Measurements from ENCODE around the gene RHOF. TPM values are rescaled to one million over a fixed set of nuclear protein-coding genes. Genes with fewer than 3 reads are reported as not detected.

The RHOF gene
- total and polyA plus RNA-seq, 9 donors = 3.7 to 37.3 (median 15.8) TPM

- TF ChIP-seq CTCF (IDR thresholded peaks at IDR 0.05) (no peak), POLR2A (IDR thresholded peaks at IDR 0.05) (no peak), EP300 (IDR thresholded peaks at IDR 0.05) (no peak)
- H3K27ac ChIP-seq = no peak overlapping the region
- no peaks in the 10 kb centered on the region for H3K36me3 ChIP-seq
- no peaks in the 10 kb centered on the region for H3K4me1 ChIP-seq (ENCODE audit: insufficient read depth)
- DNase-seq = no peak
- 80 to 86% (median 83%) methylated on average over 16 of the region's 16 CpGs for WGBS, 3 donors
- H3K27me3 ChIP-seq = no peaks in the 10 kb centered on the region
- no peak overlapping the region for H3K4me3 ChIP-seq
- intact Hi-C loops (cut with DNase I) = loop anchor here in 1 of 4 donors (5.0 kb wide), 1 partner anchor 78 kb away; no protein-coding TSS in a partner anchor
- H3K9me3 ChIP-seq = no peaks in the 10 kb centered on the region
Measured at GRCh38 chr12:121775501-121775900, 18.0 kb downstream of the RHOF start.

GRCh38 chr12:121774968-121775474, 18.5 kb downstream of the RHOF start:
- TF ChIP-seq EP300 (IDR thresholded peaks at IDR 0.05) (no peak), POLR2A (IDR thresholded peaks at IDR 0.05) (no peak), CTCF (IDR thresholded peaks at IDR 0.05) (no peak)
- intact Hi-C loops (cut with DNase I) = loop anchor here in 3 of 4 donors (5.0 kb wide), 2 partner anchors 73 to 78 kb away; no protein-coding TSS in a partner anchor
- Histone ChIP-seq H3K27me3 (no peaks in the 10 kb centered on the region), H3K9me3 (no peaks in the 10 kb centered on the region), H3K4me1 (ENCODE audit: insufficient read depth) (no peaks in the 10 kb centered on the region), H3K36me3 (no peaks in the 10 kb centered on the region), H3K4me3 (no peak overlapping the region), H3K27ac (no peak overlapping the region)
- 74 to 84% (median 75%) methylated on average over 14 of the region's 14 CpGs for WGBS, 3 donors
- DNase-seq = no peak

GRCh38 chr12:121773011-121773777, 20.3 kb downstream of the RHOF start:
- no peaks in the 10 kb centered on the region for H3K4me1 ChIP-seq (ENCODE audit: insufficient read depth)
- DNase-seq = peak in 4 of 5 donors; percentile 50 to 77 (median 63)
- intact Hi-C loops (cut with DNase I) = loop anchor here in 2 of 4 donors (5.0 kb wide), 2 partner anchors 71 to 76 kb away; no protein-coding TSS in a partner anchor
- no peak overlapping the region for H3K27ac ChIP-seq
- H3K4me3 ChIP-seq = no peak overlapping the region
- TF ChIP-seq POLR2A (IDR thresholded peaks at IDR 0.05) = no peak
- peak; percentile 59 to 61 (median 60) for TF ChIP-seq CTCF (IDR thresholded peaks at IDR 0.05)
- no peaks in the 10 kb centered on the region for H3K36me3 ChIP-seq
- no peaks in the 10 kb centered on the region for H3K9me3 ChIP-seq
- 42 to 47% (median 45%) methylated on average over 14 of the region's 14 CpGs for WGBS, 3 donors
- no peaks in the 10 kb centered on the region for H3K27me3 ChIP-seq

- no peak for DNase-seq
- intact Hi-C loops (cut with DNase I) = loop anchor here in 2 of 4 donors (5.0 kb wide), 2 partner anchors 69 to 74 kb away; no protein-coding TSS in a partner anchor
- no peaks in the 10 kb centered on the region for H3K27me3 ChIP-seq
- H3K27ac ChIP-seq = no peak overlapping the region
- WGBS, 3 donors = 74 to 80% (median 80%) methylated on average over 25 of the region's 25 CpGs
- no peak for TF ChIP-seq POLR2A (IDR thresholded peaks at IDR 0.05)
- TF ChIP-seq CTCF (IDR thresholded peaks at IDR 0.05) = no peak
- TF ChIP-seq EP300 (IDR thresholded peaks at IDR 0.05) = no peak
- H3K9me3 ChIP-seq = no peaks in the 10 kb centered on the region
- H3K36me3 ChIP-seq = no peaks in the 10 kb centered on the region
- no peak overlapping the region for H3K4me3 ChIP-seq
- no peaks in the 10 kb centered on the region for H3K4me1 ChIP-seq (ENCODE audit: insufficient read depth)
Measured at GRCh38 chr12:121770813-121771625, 22.5 kb downstream of the RHOF start.
